Transverse colon (tissue), 4 donors: ENCODE results near the gene ADCY4. TPM values are rescaled to one million over a fixed set of nuclear protein-coding genes. Genes with fewer than 3 reads are reported as not detected.

Source experiments
- DNase-seq: peaks from one replicate; pipeline ENCODE4 v3.0.0-alpha.2; 2019
- H3K27ac ChIP-seq, 4 donors: fragments of 200-600 bp; sonication (generic); 2 replicates each; pipeline ENCODE4 v1.5.1; 2016 to 2018; ENCODE audit warnings: inconsistent platforms in 4 of 4
- H3K27me3 ChIP-seq: fragments of 200-600 bp; sonication (generic); 2 replicates; pipeline ENCODE4 v1.5.1; 2017; ENCODE audit warnings: inconsistent platforms
- H3K36me3 ChIP-seq, 4 donors: fragments of 200-600 bp; sonication (generic); 2 replicates each; pipeline ENCODE4 v1.5.1; 2017 to 2019; ENCODE audit warnings: inconsistent platforms in 4 of 4
- H3K4me1 ChIP-seq, 4 donors: fragments of 200-600 bp; sonication (generic); 2 replicates each; pipeline ENCODE4 v1.5.1; 2017 to 2020; ENCODE audit warnings: inconsistent platforms in 4 of 4
- H3K4me3 ChIP-seq, 4 donors: fragments of 200-600 bp; sonication (generic); 1 replicate in 1 of 4; 2 replicates in 3 of 4; pipeline versions ENCODE4 v1.5.1 to v1.6.1; 2017 to 2019; ENCODE audit warnings: inconsistent platforms in 4 of 4
- H3K9me3 ChIP-seq, 2 donors: fragments of 200-600 bp; sonication (generic); 2 replicates each; pipeline ENCODE4 v1.5.1; 2017 to 2019; ENCODE audit warnings: inconsistent platforms in 2 of 2
- CTCF ChIP-seq, 5 experiments: fragments of 200-600 bp in 3 of 5; fragments of 450-650 bp in 2 of 5; sonication (generic) in 3 of 5; IDR thresholded peaks; 1 replicate in 2 of 5; 2 replicates in 3 of 5; pipeline ENCODE4 v1.5.1; 2016 to 2017; ENCODE audit warnings: antibody characterized with exemption in 5 of 5, inconsistent platforms in 3 of 5, mild to moderate bottlenecking in 2 of 5, moderate library complexity in 1 of 5
- EP300 ChIP-seq: sonication (generic); formaldehyde crosslinking; IDR thresholded peaks from one replicate; pipeline ENCODE4 v1.6.1; 2017; ENCODE audit warnings: antibody characterized with exemption, low read depth
- POLR2A ChIP-seq: fragments of 450-650 bp; IDR thresholded peaks from one replicate; pipeline ENCODE4 v1.6.1; 2016; ENCODE audit warnings: antibody characterized with exemption, mild to moderate bottlenecking, moderate library complexity
- POLR2AphosphoS5 ChIP-seq, 3 donors: sonication (generic); formaldehyde crosslinking; IDR thresholded peaks; one replicate each; pipeline ENCODE4 v1.6.1; 2016; ENCODE audit warnings: antibody characterized with exemption in 3 of 3
- WGBS, 2 donors: methylation state at CpG; one replicate each; pipeline ENCODE4 v1.1.5; 2018; ENCODE audit warnings: low coverage in 1 of 2; 5-methylcytosine and 5-hydroxymethylcytosine counted together
- in situ Hi-C, 4 donors: fragments of 200-750 bp; cut with MboI; loops; one replicate each; pipeline versions ENCODE4 v1.15.0 to v1.15.1; 2017; ENCODE audit warnings: low sequenced_read_pairs in 3 of 4, low pct_ligation_motif_present in 1 of 4, low pct_unique_long_range_greater_than_20kb in 1 of 4
- intact Hi-C: fragments of 100-400 bp; cut with DNase I; formaldehyde crosslinking; loops from one replicate; pipeline ENCODE4 v1.15.1; 2023; ENCODE audit warnings: low total_unique reads
- total RNA-seq, 4 donors: library from RNA; depleted of rRNA; stranded (reverse); fragments of >200 nt; gene quantifications; one replicate each; pipeline ENCODE4 v1.1.0, GENCODE V29; 2016

Gene ADCY4
- total RNA-seq, 4 donors from 2014 or later, result 7.9 to 74.8 (median 21.3) TPM

- peak overlapping the region in 1 of 4 donors; percentile 14 for H3K4me3 ChIP-seq
- peak overlapping the region in 3 of 4 donors; percentile 25 to 38 (median 33) for H3K27ac ChIP-seq
- intact Hi-C loops, result no loop called here
- in situ Hi-C loops, result no loop called here
- peaks cover 4 to 42% (median 19%) of the 10 kb centered on the region in 4 donors for H3K4me1 ChIP-seq
- no peaks in the 10 kb centered on the region for H3K36me3 ChIP-seq
- DNase-seq, result peak; percentile 75
- peak in 4 of 5 experiments; percentile 36 to 70 (median 42) for TF ChIP-seq CTCF (IDR thresholded peaks at IDR 0.05)
- TF ChIP-seq POLR2AphosphoS5 (IDR thresholded peaks at IDR 0.05), result peak in 1 of 3 donors; percentile 14
- no peak for TF ChIP-seq EP300
- peak; percentile 36 for TF ChIP-seq POLR2A
- no peaks in the 10 kb centered on the region for H3K9me3 ChIP-seq
- 60% methylated on average over 68 of the region's 70 CpGs; no CpG with 5 or more reads in 1 of the 2 donors for WGBS, 2 donors
- H3K27me3 ChIP-seq, result peaks cover 17% of the 10 kb centered on the region
Measured at GRCh38 chr14:24315807-24316596, 18.9 kb downstream of the ADCY4 start.

- Histone ChIP-seq H3K4me1 (peaks cover 7 to 46% (median 26%) of the 10 kb centered on the region in 4 donors), H3K27ac (peak overlapping the region in 3 of 4 donors; percentile 25 to 38 (median 33))
- WGBS, 2 donors, result 78 to 100% methylated on average over 1 to 10 of the region's 10 CpGs
Measured at GRCh38 chr14:24315243-24315806, 19.5 kb downstream of the ADCY4 start.

GRCh38 chr14:24314377-24315193 lies 20.3 kb downstream of the ADCY4 start:
- no peak overlapping the region for H3K4me3 ChIP-seq
- intact Hi-C loops, result no loop called here
- peaks cover 15 to 54% (median 33%) of the 10 kb centered on the region in 4 donors for H3K4me1 ChIP-seq
- H3K36me3 ChIP-seq, result no peaks in the 10 kb centered on the region
- no peaks in the 10 kb centered on the region for H3K9me3 ChIP-seq
- peak overlapping the region in 2 of 4 donors; percentile 81 to 90 for H3K27ac ChIP-seq
- in situ Hi-C loops, result no loop called here
- 76% methylated on average over 5 of the region's 5 CpGs; no CpG with 5 or more reads in 1 of the 2 donors for WGBS, 2 donors
- TF ChIP-seq POLR2AphosphoS5 (IDR thresholded peaks at IDR 0.05) (no peak), CTCF (IDR thresholded peaks at IDR 0.05) (no peak), POLR2A (no peak), EP300 (no peak)
- DNase-seq, result no peak
- peaks cover 17% of the 10 kb centered on the region for H3K27me3 ChIP-seq

More at GRCh38 chr14:24315243-24315806, 19.5 kb downstream of the ADCY4 start:
- in situ Hi-C loops, result no loop called here
- TF ChIP-seq POLR2AphosphoS5 (IDR thresholded peaks at IDR 0.05), result no peak
- no peak for TF ChIP-seq POLR2A
- no peak for TF ChIP-seq CTCF (IDR thresholded peaks at IDR 0.05)
- no peak for TF ChIP-seq EP300
- intact Hi-C loops, result no loop called here
- Histone ChIP-seq H3K4me3 (peak overlapping the region in 1 of 4 donors; percentile 14), H3K27me3 (peaks cover 17% of the 10 kb centered on the region), H3K36me3 (no peaks in the 10 kb centered on the region), H3K9me3 (no peaks in the 10 kb centered on the region)
- DNase-seq, result no peak
